Stomach (tissue), 9 donors: ENCODE data around the gene SORCS1. TPM values are rescaled to one million over a fixed set of nuclear protein-coding genes. Genes with fewer than 3 reads are reported as not detected.

Source experiments
- DNase-seq, 2 donors: peaks; one replicate each; pipeline versions ENCODE4 v3.0.0 to v3.0.0-alpha.2; 2013 to 2019
- H3K27ac ChIP-seq, 5 donors: fragments of 200-600 bp in 4 of 5; sonication (generic) in 4 of 5; one replicate each; pipeline ENCODE4 v1.5.1; 2013 to 2019; ENCODE audit warnings: mild to moderate bottlenecking in 1 of 5, moderate library complexity in 1 of 5
- H3K27me3 ChIP-seq, 3 donors: fragments of 200-600 bp; sonication (generic); one replicate each; pipeline ENCODE4 v1.5.1; 2017 to 2019; ENCODE audit warnings: mixed run types in 1 of 3
- H3K36me3 ChIP-seq, 4 donors: fragments of 200-600 bp; sonication (generic); 1 replicate in 3 of 4; 2 replicates in 1 of 4; pipeline ENCODE4 v1.5.1; 2016 to 2019
- H3K4me1 ChIP-seq, 4 donors: fragments of 200-600 bp; sonication (generic); one replicate each; pipeline ENCODE4 v1.5.1; 2016 to 2019
- H3K4me3 ChIP-seq, 4 donors: fragments of 200-600 bp; sonication (generic) in 3 of 4; one replicate each; pipeline ENCODE4 v1.5.1; 2016 to 2019; ENCODE audit warnings: mild to moderate bottlenecking in 1 of 4
- H3K9me3 ChIP-seq, 4 donors: fragments of 200-600 bp; sonication (generic); one replicate each; pipeline ENCODE4 v1.5.1; 2016 to 2019
- CTCF ChIP-seq, 7 experiments: fragments of 450-650 bp in 4 of 7; fragments of 200-600 bp in 3 of 7; sonication (generic) in 3 of 7; IDR thresholded peaks; one replicate each; pipeline ENCODE4 v1.5.1; 2016 to 2019; ENCODE audit warnings: antibody characterized with exemption in 7 of 7, control low read depth in 2 of 7, mild to moderate bottlenecking in 1 of 7
- EP300 ChIP-seq: sonication (generic); formaldehyde crosslinking; IDR thresholded peaks from one replicate; pipeline ENCODE4 v1.6.1; 2017; ENCODE audit warnings: antibody characterized with exemption
- POLR2A ChIP-seq, 4 donors: fragments of 450-650 bp; IDR thresholded peaks; one replicate each; pipeline ENCODE4 v1.6.1; 2016; ENCODE audit warnings: antibody characterized with exemption in 4 of 4, control low read depth in 2 of 4, mild to moderate bottlenecking in 1 of 4, moderate library complexity in 1 of 4
- POLR2AphosphoS5 ChIP-seq, 3 donors: sonication (generic); formaldehyde crosslinking; IDR thresholded peaks; one replicate each; pipeline ENCODE4 v1.6.1; 2016; ENCODE audit warnings: antibody characterized with exemption in 3 of 3
- WGBS, 5 donors: extraction: QIAGEN DNeasy Blood & Tissue Kit in 3 of 5; methylation state at CpG; one replicate each; pipeline versions ENCODE4 v1.1.5 to v1.1.7; 2013 to 2018; 5-methylcytosine and 5-hydroxymethylcytosine counted together
- intact Hi-C: fragments of 100-400 bp; cut with DNase I; formaldehyde crosslinking; loops from one replicate; pipeline ENCODE4 v1.15.1; 2023; ENCODE audit warnings: low total_unique reads
- polyA plus RNA-seq, 3 donors: library from polyadenylated mRNA; stranded (reverse); fragments of 200-250 nt; gene quantifications; one replicate each; pipeline ENCODE4 v1.2.3, GENCODE V29; 2013
- total RNA-seq, 5 donors: library from RNA; depleted of rRNA; stranded (reverse); fragments of >200 nt; gene quantifications; one replicate each; pipeline versions ENCODE4 v1.1.0 to v1.2.3, GENCODE V29; 2014 to 2016
- donor health status: healthy with polysubstance abuse.
- donor health status: Bipolar disorder and iron deficiency.
- donor health status: healthy.

Gene SORCS1
- total and polyA plus RNA-seq, 8 donors: 0.25 to 10.1 (median 0.69) TPM

- TF ChIP-seq POLR2A (IDR thresholded peaks at IDR 0.05) (no peak), EP300 (no peak), CTCF (IDR thresholded peaks at IDR 0.05) (no peak), POLR2AphosphoS5 (IDR thresholded peaks at IDR 0.05) (no peak)
- WGBS, 5 donors: 45 to 61% (median 55%) methylated on average over 3 of the region's 3 CpGs
- no peaks in the 10 kb centered on the region for H3K36me3 ChIP-seq
- no peaks in the 10 kb centered on the region for H3K27me3 ChIP-seq
- intact Hi-C loops: no loop called here
- H3K4me3 ChIP-seq: no peak overlapping the region
- no peak for DNase-seq
- no peak overlapping the region for H3K27ac ChIP-seq
- H3K9me3 ChIP-seq: no peaks in the 10 kb centered on the region
- peaks cover 0 to 11% (median 3%) of the 10 kb centered on the region in 4 donors for H3K4me1 ChIP-seq
Measured at GRCh38 chr10:106999118-106999707, 165.3 kb downstream of the SORCS1 start.

GRCh38 chr10:106997721-106998120 is 166.8 kb downstream of the SORCS1 start:
- no peaks in the 10 kb centered on the region for H3K36me3 ChIP-seq
- WGBS, 5 donors: 63 to 79% (median 70%) methylated on average over 4 of the region's 4 CpGs
- H3K4me3 ChIP-seq: no peak overlapping the region
- no peaks in the 10 kb centered on the region for H3K9me3 ChIP-seq
- no peak overlapping the region for H3K27ac ChIP-seq
- intact Hi-C loops: no loop called here
- H3K4me1 ChIP-seq: peaks cover 0 to 11% (median 3%) of the 10 kb centered on the region in 4 donors
- TF ChIP-seq CTCF (IDR thresholded peaks at IDR 0.05) (no peak), POLR2AphosphoS5 (IDR thresholded peaks at IDR 0.05) (no peak), POLR2A (IDR thresholded peaks at IDR 0.05) (no peak), EP300 (no peak)
- no peaks in the 10 kb centered on the region for H3K27me3 ChIP-seq
- peak in 1 of 2 donors; percentile 24 for DNase-seq

GRCh38 chr10:106996510-106996909 is 168.0 kb downstream of the SORCS1 start:
- no peak for TF ChIP-seq CTCF (IDR thresholded peaks at IDR 0.05)
- no peak for TF ChIP-seq POLR2A (IDR thresholded peaks at IDR 0.05)
- no peak for TF ChIP-seq POLR2AphosphoS5 (IDR thresholded peaks at IDR 0.05)
- H3K27me3 ChIP-seq: no peaks in the 10 kb centered on the region
- DNase-seq: no peak
- H3K36me3 ChIP-seq: no peaks in the 10 kb centered on the region
- WGBS, 5 donors: 84 to 94% (median 91%) methylated on average over 3 of the region's 3 CpGs
- no peaks in the 10 kb centered on the region for H3K9me3 ChIP-seq
- no peak overlapping the region for H3K27ac ChIP-seq
- H3K4me3 ChIP-seq: no peak overlapping the region
- peaks cover 0 to 11% (median 3%) of the 10 kb centered on the region in 4 donors for H3K4me1 ChIP-seq
- intact Hi-C loops: no loop called here

GRCh38 chr10:106992055-106992454 is 172.5 kb downstream of the SORCS1 start:
- DNase-seq: no peak
- no peaks in the 10 kb centered on the region for H3K4me1 ChIP-seq
- H3K27ac ChIP-seq: no peak overlapping the region
- H3K36me3 ChIP-seq: no peaks in the 10 kb centered on the region
- TF ChIP-seq CTCF (IDR thresholded peaks at IDR 0.05) (no peak), POLR2AphosphoS5 (IDR thresholded peaks at IDR 0.05) (no peak), EP300 (no peak), POLR2A (IDR thresholded peaks at IDR 0.05) (no peak)
- no peak overlapping the region for H3K4me3 ChIP-seq
- intact Hi-C loops: no loop called here
- H3K9me3 ChIP-seq: no peaks in the 10 kb centered on the region
- WGBS, 5 donors: 69 to 82% (median 73%) methylated on average over 4 of the region's 4 CpGs
- no peaks in the 10 kb centered on the region for H3K27me3 ChIP-seq
